GM12891 (cell line): ENCODE data around the gene LUC7L.

Source experiments
- DNase-seq: peaks from one replicate; pipeline ENCODE4 v3.0.0; 2011; ENCODE audit warnings: low spot score; ENCODE audit not compliant: insufficient read length
- FAIRE-seq: peaks from 2 replicates; lab custom pipeline; 2011; peaks lifted over from hg19 to GRCh38; lab: Jason Lieb, UNC
- PAX5 ChIP-seq: IDR thresholded peaks from 2 replicates; pipeline ENCODE4 v1.6.1; 2011; ENCODE audit warnings: low read length, moderate library complexity, mild to moderate bottlenecking; ENCODE audit not compliant: insufficient read depth, severe bottlenecking
- POLR2A ChIP-seq: IDR thresholded peaks from 2 replicates; pipeline ENCODE4 v1.6.1; 2011; ENCODE audit warnings: low read depth, low read length, control low read depth
- POLR2AphosphoS5 ChIP-seq: IDR thresholded peaks from 2 replicates; pipeline ENCODE4 v1.6.1; 2011; ENCODE audit warnings: low read depth, low read length, control low read depth
- POU2F2 ChIP-seq: IDR thresholded peaks from 2 replicates; pipeline ENCODE4 v1.6.1; 2011; ENCODE audit warnings: low read depth, mild to moderate bottlenecking, control low read depth, low read length, moderate library complexity
- SPI1 ChIP-seq: IDR thresholded peaks from 2 replicates; pipeline ENCODE4 v1.6.1; 2011; ENCODE audit warnings: low read depth, low read length, control low read depth
- TAF1 ChIP-seq: IDR thresholded peaks from 2 replicates; pipeline ENCODE4 v1.6.1; 2011; ENCODE audit warnings: low read depth, low read length, control low read depth

The LUC7L gene

GRCh38 chr16:192686-193085 is 36.6 kb downstream of the LUC7L start:
- DNase-seq (no peak), FAIRE-seq (no peak)
- TF ChIP-seq POLR2A (no peak), TAF1 (no peak), SPI1 (no peak), POU2F2 (no peak), PAX5 (no peak), POLR2AphosphoS5 (no peak)

- FAIRE-seq (peak; percentile 20), DNase-seq (no peak)
- TF ChIP-seq POLR2AphosphoS5 = no peak
- no peak for TF ChIP-seq POU2F2
- no peak for TF ChIP-seq TAF1
- no peak for TF ChIP-seq PAX5
- no peak for TF ChIP-seq SPI1
- no peak for TF ChIP-seq POLR2A
Observed at GRCh38 chr16:191831-192230, 37.4 kb downstream of the LUC7L start.

- FAIRE-seq (no peak), DNase-seq (no peak)
- TF ChIP-seq PAX5 (no peak), POLR2AphosphoS5 (no peak), SPI1 (no peak), TAF1 (no peak), POLR2A (peak; percentile 19; the same call in 1 of the 2 replicates), POU2F2 (no peak)
Observed at GRCh38 chr16:189604-190186, 39.6 kb downstream of the LUC7L start.

GRCh38 chr16:188674-189073 is 40.6 kb downstream of the LUC7L start:
- TF ChIP-seq POLR2A (no peak), POLR2AphosphoS5 (no peak)
- FAIRE-seq = peak; percentile 83
- no peak for DNase-seq

- no peak for FAIRE-seq
- DNase-seq = no peak
- TF ChIP-seq TAF1 (no peak), PAX5 (no peak), SPI1 (no peak), POLR2A (no peak), POLR2AphosphoS5 (no peak), POU2F2 (no peak)
Observed at GRCh38 chr16:187330-187729, 41.9 kb downstream of the LUC7L start.

- FAIRE-seq = no peak
- no peak for TF ChIP-seq PAX5
- no peak for TF ChIP-seq POU2F2
- TF ChIP-seq SPI1 = no peak
- no peak for TF ChIP-seq POLR2A
- no peak for TF ChIP-seq TAF1
- no peak for TF ChIP-seq POLR2AphosphoS5
- no peak for DNase-seq
Observed at GRCh38 chr16:185691-186090, 43.6 kb downstream of the LUC7L start.

- TF ChIP-seq POLR2AphosphoS5 = no peak
- no peak for FAIRE-seq
- no peak for DNase-seq
Observed at GRCh38 chr16:185213-185612, 44.0 kb downstream of the LUC7L start.

GRCh38 chr16:183005-183404 is 46.2 kb downstream of the LUC7L start:
- TF ChIP-seq POLR2A (no peak), SPI1 (no peak), PAX5 (no peak), POLR2AphosphoS5 (peak; percentile 19; the same call in 1 of the 2 replicates), POU2F2 (no peak), TAF1 (no peak)
- FAIRE-seq (no peak), DNase-seq (no peak)

- FAIRE-seq = no peak
Observed at GRCh38 chr16:181565-182021, 47.7 kb downstream of the LUC7L start.

GRCh38 chr16:180681-181564 is 48.3 kb downstream of the LUC7L start:
- DNase-seq (peak; percentile 96), FAIRE-seq (peak; percentile 95)
- no peak for TF ChIP-seq TAF1
- TF ChIP-seq PAX5 = no peak
- TF ChIP-seq POLR2A = no peak
- no peak for TF ChIP-seq POU2F2
- TF ChIP-seq SPI1 = no peak
- no peak for TF ChIP-seq POLR2AphosphoS5

More at GRCh38 chr16:181565-182021, 47.7 kb downstream of the LUC7L start:
- TF ChIP-seq POU2F2 (no peak), TAF1 (no peak), PAX5 (no peak), SPI1 (no peak), POLR2AphosphoS5 (no peak), POLR2A (peak; percentile 41; the same call in 1 of the 2 replicates)
- no peak for DNase-seq
